SKM-1 (cell line): ENCODE measurements around the gene PSG1.
"Not testable (repeated sequence)": the region's sequence is repeated elsewhere in the genome, so short reads cannot be mapped to it uniquely, and the experiment has no call there.

Source experiments
- DNase-seq: peaks from one replicate; lab custom pipeline; 2025; ENCODE audit not compliant: unreplicated experiment; lab: John Stamatoyannopoulos, UW

The PSG1 gene

DNA sequence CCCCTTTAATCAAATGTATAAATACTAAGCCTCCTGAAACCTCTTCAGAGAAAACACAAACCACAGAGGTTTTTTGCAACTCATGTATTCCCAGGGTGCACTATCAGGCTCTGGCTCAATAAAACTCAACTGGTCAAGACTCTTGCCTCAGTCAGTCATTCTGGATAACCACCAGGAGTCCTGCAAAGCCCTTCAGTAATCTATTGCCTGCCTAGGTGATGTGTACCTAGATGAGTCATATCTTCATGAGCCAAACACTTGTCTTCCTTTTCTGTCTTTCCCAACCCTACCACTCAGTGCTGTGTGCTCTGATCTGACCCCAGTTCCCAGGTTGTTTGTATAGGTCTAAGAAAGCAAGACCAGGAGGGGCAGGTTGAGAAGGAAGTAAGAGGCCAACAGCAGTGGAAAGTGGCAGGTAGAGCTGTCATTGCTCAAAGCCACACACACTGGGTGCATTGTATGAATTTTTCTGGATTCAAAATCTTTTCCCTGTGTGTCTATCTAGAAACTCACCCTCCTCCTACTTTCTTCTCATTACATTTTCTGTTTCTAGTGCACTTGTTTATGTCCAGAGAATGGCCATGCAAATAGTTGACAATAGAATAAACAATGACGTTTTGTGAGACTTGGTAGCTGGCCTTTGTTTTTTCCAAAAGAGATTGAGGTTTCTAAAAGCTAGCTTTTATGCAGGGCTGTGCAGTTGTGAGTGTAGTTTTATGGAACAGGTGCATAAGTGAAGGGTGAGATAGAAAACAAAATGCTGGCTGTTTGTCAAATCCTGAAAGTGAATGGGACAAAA, 48.1 kb downstream of the PSG1 start:
- DNase-seq: no peak

GRCh38 chr19:42821306-42821977, 58.1 kb downstream of the PSG1 start:
- DNase-seq: not testable (repeated sequence)

DNA sequence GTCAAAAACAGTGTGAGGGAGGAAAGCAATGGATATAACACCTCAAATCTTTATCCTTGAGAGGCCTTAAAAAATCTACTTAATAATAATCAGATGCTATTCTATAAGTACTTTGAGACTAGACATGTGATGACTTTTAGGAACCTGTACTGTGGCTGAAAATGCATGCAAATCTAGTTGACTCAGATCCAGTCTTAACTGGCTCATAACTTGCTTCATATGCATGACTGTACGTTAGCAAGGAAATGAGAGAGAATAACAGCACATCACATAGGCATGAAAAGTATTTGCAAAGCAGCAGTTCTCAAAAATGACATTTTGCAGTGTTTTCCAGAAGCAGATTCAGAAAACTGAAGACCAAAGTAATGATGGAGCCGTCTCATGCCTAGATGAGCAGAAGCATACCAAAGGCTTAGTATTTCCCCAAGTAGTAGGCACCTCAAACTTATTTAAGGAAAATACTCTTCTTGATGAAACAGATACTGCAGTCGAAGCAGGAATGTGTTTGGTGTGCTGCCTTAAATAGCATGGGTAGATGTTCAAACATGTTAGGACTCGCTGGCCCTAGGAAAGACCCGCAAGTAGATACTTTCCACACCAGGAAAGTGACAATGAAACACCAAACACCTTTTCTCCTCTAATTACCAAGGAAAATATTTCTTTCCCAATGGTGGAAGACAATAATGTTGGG, 59.4 kb downstream of the PSG1 start:
- DNase-seq: not testable (repeated sequence)

GRCh38 chr19:42816894-42817293, 62.6 kb downstream of the PSG1 start:
- DNase-seq: no peak
